ENCODE results near the gene RGS11. TPM values are rescaled to one million over a fixed set of nuclear protein-coding genes. Genes with fewer than 3 reads are reported as not detected.

The RGS11 gene
- polyA plus RNA-seq, 2 of the 4 experiments (the other 2 are of a cell fraction), result 2.1 to 5.3 TPM

GRCh38 chr16:314351-314750 is 38.6 kb upstream of the RGS11 start:
- Histone ChIP-seq H3K4me1 (no peaks in the 10 kb centered on the region), H3K9me3 (no peaks in the 10 kb centered on the region), H3K4me2 (no peak overlapping the region), H3K27ac (no peak overlapping the region), H3K4me3 (no peak overlapping the region)
- no peak for DNase-seq (ENCODE audit: low read depth in 1 of 2, low spot score in 1 of 2)
- ChIA-PET POLR2A (no interaction called here), CTCF (interaction anchor here (1.3 to 1.7 kb wide), 5 partner anchors 11 to 249 kb away, joined by 3 to 5 read pairs (median 4); no protein-coding TSS in a partner anchor)
- TF ChIP-seq KDM1A (IDR thresholded peaks at IDR 0.05; ENCODE audit: low read depth), result no peak
- TF ChIP-seq ZSCAN20 (CRISPR knock-in tag; IDR thresholded peaks at IDR 0.05), result no peak
- TF ChIP-seq SMC3 (IDR thresholded peaks at IDR 0.05), result no peak
- TF ChIP-seq CBX2 (IDR thresholded peaks at IDR 0.05; ENCODE audit: borderline replicate concordance, low read depth), result no peak
- no peak for TF ChIP-seq SREBF2 (IDR thresholded peaks at IDR 0.05)
- TF ChIP-seq, protein P1, sequence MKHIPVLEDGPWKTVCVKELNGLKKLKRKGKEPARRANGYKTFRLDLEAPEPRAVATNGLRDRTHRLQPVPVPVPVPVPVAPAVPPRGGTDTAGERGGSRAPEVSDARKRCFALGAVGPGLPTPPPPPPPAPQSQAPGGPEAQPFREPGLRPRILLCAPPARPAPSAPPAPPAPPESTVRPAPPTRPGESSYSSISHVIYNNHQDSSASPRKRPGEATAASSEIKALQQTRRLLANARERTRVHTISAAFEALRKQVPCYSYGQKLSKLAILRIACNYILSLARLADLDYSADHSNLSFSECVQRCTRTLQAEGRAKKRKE (CRISPR knock-in tag; IDR thresholded peaks at IDR 0.05; ENCODE audit: low read depth), result no peak
- no peak for TF ChIP-seq RNF2 (IDR thresholded peaks at IDR 0.05; ENCODE audit: borderline replicate concordance, low read depth)
- TF ChIP-seq, protein P2, sequence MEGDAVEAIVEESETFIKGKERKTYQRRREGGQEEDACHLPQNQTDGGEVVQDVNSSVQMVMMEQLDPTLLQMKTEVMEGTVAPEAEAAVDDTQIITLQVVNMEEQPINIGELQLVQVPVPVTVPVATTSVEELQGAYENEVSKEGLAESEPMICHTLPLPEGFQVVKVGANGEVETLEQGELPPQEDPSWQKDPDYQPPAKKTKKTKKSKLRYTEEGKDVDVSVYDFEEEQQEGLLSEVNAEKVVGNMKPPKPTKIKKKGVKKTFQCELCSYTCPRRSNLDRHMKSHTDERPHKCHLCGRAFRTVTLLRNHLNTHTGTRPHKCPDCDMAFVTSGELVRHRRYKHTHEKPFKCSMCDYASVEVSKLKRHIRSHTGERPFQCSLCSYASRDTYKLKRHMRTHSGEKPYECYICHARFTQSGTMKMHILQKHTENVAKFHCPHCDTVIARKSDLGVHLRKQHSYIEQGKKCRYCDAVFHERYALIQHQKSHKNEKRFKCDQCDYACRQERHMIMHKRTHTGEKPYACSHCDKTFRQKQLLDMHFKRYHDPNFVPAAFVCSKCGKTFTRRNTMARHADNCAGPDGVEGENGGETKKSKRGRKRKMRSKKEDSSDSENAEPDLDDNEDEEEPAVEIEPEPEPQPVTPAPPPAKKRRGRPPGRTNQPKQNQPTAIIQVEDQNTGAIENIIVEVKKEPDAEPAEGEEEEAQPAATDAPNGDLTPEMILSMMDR (IDR thresholded peaks at IDR 0.05), result no peak
- TF ChIP-seq CHD4 (IDR thresholded peaks at IDR 0.05; ENCODE audit: borderline replicate concordance), result no peak
- TF ChIP-seq MYC (IDR thresholded peaks at IDR 0.05; ENCODE audit: borderline replicate concordance, low read length), result no peak
- TF ChIP-seq ZFP36 (IDR thresholded peaks at IDR 0.05; ENCODE audit: borderline replicate concordance, partially characterized antibody), result no peak
- no peak for TF ChIP-seq KDM5A (IDR thresholded peaks at IDR 0.05)
- TF ChIP-seq, protein P3, sequence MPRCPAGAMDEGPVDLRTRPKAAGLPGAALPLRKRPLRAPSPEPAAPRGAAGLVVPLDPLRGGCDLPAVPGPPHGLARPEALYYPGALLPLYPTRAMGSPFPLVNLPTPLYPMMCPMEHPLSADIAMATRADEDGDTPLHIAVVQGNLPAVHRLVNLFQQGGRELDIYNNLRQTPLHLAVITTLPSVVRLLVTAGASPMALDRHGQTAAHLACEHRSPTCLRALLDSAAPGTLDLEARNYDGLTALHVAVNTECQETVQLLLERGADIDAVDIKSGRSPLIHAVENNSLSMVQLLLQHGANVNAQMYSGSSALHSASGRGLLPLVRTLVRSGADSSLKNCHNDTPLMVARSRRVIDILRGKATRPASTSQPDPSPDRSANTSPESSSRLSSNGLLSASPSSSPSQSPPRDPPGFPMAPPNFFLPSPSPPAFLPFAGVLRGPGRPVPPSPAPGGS (IDR thresholded peaks at IDR 0.05), result no peak
- no peak for TF ChIP-seq ESRRA (IDR thresholded peaks at IDR 0.05; ENCODE audit: borderline replicate concordance, low read length)
- no peak for ATAC-seq
- FAIRE-seq, result no peak
- 95% methylated on average over 16 of the region's 16 CpGs for WGBS (ENCODE audit: missing lambda C conversion rate)

DNA sequence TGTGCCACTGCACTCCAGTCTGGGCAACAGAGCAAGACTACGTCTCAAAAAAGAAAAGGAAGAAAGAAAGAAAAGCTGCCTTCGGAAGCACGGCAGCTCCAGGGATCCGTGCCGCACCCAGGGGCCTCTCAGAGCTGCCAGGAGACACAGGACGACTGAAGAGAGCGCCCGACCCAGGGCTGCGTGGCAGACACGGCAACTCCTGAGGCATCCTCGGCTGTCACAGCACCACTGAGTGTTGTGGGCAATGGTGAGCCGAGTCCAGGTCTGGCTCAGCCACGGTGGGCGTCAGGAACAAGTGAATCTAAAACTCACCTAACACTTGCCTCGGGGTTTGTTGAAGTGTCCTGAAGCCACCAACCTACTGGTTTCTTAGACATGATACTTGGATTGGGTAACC is 36.0 kb upstream of the RGS11 start:
- POLR2A ChIA-PET, result no interaction called here
- no peak for DNase-seq (ENCODE audit: low read depth in 1 of 2, low spot score in 1 of 2)
- H3K4me1 ChIP-seq, result no peaks in the 10 kb centered on the region
- no peak overlapping the region for H3K27ac ChIP-seq
- TF ChIP-seq, protein P3 (IDR thresholded peaks at IDR 0.05), result no peak
- TF ChIP-seq EP300 (IDR thresholded peaks at IDR 0.05) (no peak), PBX3 (IDR thresholded peaks at IDR 0.05) (no peak), FOSB (CRISPR knock-in tag; IDR thresholded peaks at IDR 0.05) (no peak), KDM5A (IDR thresholded peaks at IDR 0.05) (no peak), TP53 (CRISPR knock-in tag; IDR thresholded peaks at IDR 0.05) (no peak), FOSL2 (IDR thresholded peaks at IDR 0.05) (no peak), FOSL2 (CRISPR knock-in tag; IDR thresholded peaks at IDR 0.05) (no peak), BHLHE40 (IDR thresholded peaks at IDR 0.05; ENCODE audit: low read depth, low read length) (no peak)
- CTCF ChIA-PET, result interaction anchor here (1.4 kb wide), 1 partner anchor 50 kb away, joined by 5 read pairs; no protein-coding TSS in a partner anchor
- 92% methylated on average over 15 of the region's 15 CpGs for WGBS (ENCODE audit: missing lambda C conversion rate)
- no peak overlapping the region for H3K4me2 ChIP-seq
- ATAC-seq, result no peak
- FAIRE-seq, result no peak
- H3K9me3 ChIP-seq, result no peaks in the 10 kb centered on the region
- no peak overlapping the region for H3K4me3 ChIP-seq
